MM.1S (cell line): ENCODE results near the gene OSTM1.

Experiments
- DNase-seq: peaks from one replicate; pipeline ENCODE4 v3.0.0-alpha.2; 2015
- H2AFZ ChIP-seq: fragments of 300-600 bp; sonication (generic); 2 replicates; pipeline ENCODE4 v1.6.0; 2016; ENCODE audit warnings: antibody characterized with exemption, low read length
- H3F3A ChIP-seq: fragments of 300-600 bp; sonication (generic); 2 replicates; pipeline ENCODE4 v1.6.1; 2016; ENCODE audit warnings: mild to moderate bottlenecking, antibody characterized with exemption, low read length, moderate library complexity, mixed read lengths; ENCODE audit not compliant: insufficient read depth
- H3K27ac ChIP-seq: fragments of 300-600 bp; sonication (generic); 2 replicates; pipeline ENCODE4 v1.5.1; 2016; ENCODE audit warnings: mild to moderate bottlenecking, low read length
- H3K27me3 ChIP-seq: fragments of 300-600 bp; sonication (generic); replicated peaks from 2 replicates; pipeline ENCODE4 v1.6.0; 2016; ENCODE audit warnings: low read length; ENCODE audit not compliant: insufficient read depth
- H3K36me3 ChIP-seq: fragments of 300-600 bp; sonication (generic); replicated peaks from 2 replicates; pipeline ENCODE4 v1.6.1; 2016; ENCODE audit warnings: mild to moderate bottlenecking, low read length, mixed read lengths; ENCODE audit not compliant: insufficient read depth
- H3K4me1 ChIP-seq: fragments of 300-600 bp; sonication (generic); 2 replicates; pipeline ENCODE4 v1.6.1; 2016; ENCODE audit warnings: low read length, mixed read lengths
- H3K4me2 ChIP-seq: fragments of 300-600 bp; sonication (generic); 2 replicates; pipeline ENCODE4 v1.6.0; 2016; ENCODE audit warnings: low read depth, low read length
- H3K4me3 ChIP-seq: fragments of 300-600 bp; sonication (generic); 2 replicates; pipeline ENCODE4 v1.5.1; 2016; ENCODE audit warnings: low read length, mixed read lengths
- H3K79me2 ChIP-seq: fragments of 300-600 bp; sonication (generic); 2 replicates; pipeline ENCODE4 v1.6.1; 2016; ENCODE audit warnings: mixed run types, low read length, mixed read lengths
- H3K9ac ChIP-seq: fragments of 300-600 bp; sonication (generic); 2 replicates; pipeline ENCODE4 v1.6.1; 2016; ENCODE audit warnings: low read length, mixed read lengths
- H3K9me2 ChIP-seq: fragments of 300-600 bp; sonication (generic); replicated peaks from 2 replicates; pipeline ENCODE4 v1.6.1; 2016; ENCODE audit warnings: mild to moderate bottlenecking, low read length, mixed read lengths; ENCODE audit not compliant: insufficient read depth
- H3K9me3 ChIP-seq: fragments of 300-600 bp; sonication (generic); replicated peaks from 2 replicates; pipeline ENCODE4 v1.6.1; 2016; ENCODE audit warnings: mild to moderate bottlenecking, low read length, mixed read lengths; ENCODE audit not compliant: insufficient read depth
- H4K20me1 ChIP-seq: fragments of 300-600 bp; sonication (generic); 2 replicates; pipeline ENCODE4 v1.6.1; 2016; ENCODE audit warnings: mild to moderate bottlenecking, low read length, moderate library complexity, mixed read lengths; ENCODE audit not compliant: insufficient read depth
- EZH2 ChIP-seq: fragments of 300-600 bp; sonication (generic); optimal IDR thresholded peaks from 2 replicates; pipeline ENCODE3; 2017; ENCODE audit warnings: low read depth, mild to moderate bottlenecking, antibody characterized with exemption, low read length, mixed read lengths
- EZH2phosphoT487 ChIP-seq: fragments of 300-600 bp; sonication (generic); IDR thresholded peaks from 2 replicates; pipeline ENCODE4 v1.6.1; 2018; ENCODE audit warnings: antibody characterized with exemption, low read length
- TF ChIP-seq, protein P1 (sequence below): fragments of 300-600 bp; sonication (generic); IDR thresholded peaks from 2 replicates; pipeline ENCODE4 v1.5.1; 2016; ENCODE audit warnings: antibody characterized with exemption, low read length, mixed read lengths

The OSTM1 gene

DNA sequence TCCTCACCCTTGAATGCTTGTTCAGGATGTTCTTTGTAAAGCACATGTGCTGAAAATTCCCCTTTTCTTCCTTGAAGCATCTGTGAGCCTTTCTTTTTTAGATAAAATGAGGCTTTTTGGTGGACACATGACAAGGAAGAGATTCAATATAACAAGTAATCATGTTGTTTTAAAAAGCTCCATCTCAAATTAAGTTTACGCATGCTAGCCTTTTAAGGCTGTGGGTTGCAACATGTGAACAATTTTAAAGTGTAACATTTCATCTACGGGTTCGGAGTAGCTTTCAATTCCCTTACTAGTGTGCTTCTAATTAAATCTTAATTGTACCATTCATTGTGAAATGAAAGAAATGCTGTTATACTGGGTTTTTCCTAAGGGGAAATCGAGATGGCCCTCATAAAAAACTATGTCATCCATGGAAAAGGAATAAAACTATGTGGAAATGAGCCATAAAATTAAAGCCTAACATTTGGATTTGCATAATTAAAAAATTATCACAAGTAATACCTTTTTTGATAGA lies 19.3 kb upstream of the OSTM1 start:
- Histone ChIP-seq H2AFZ (no peak overlapping the region), H3K9me3 (no peaks in the 10 kb centered on the region), H4K20me1 (no peaks in the 10 kb centered on the region), H3K27me3 (no peaks in the 10 kb centered on the region), H3K36me3 (no peaks in the 10 kb centered on the region), H3K9me2 (no peaks in the 10 kb centered on the region), H3K4me2 (no peak overlapping the region), H3K4me3 (no peak overlapping the region), H3K79me2 (no peaks in the 10 kb centered on the region), H3K4me1 (no peaks in the 10 kb centered on the region), H3F3A (no peaks in the 10 kb centered on the region), H3K27ac (no peak overlapping the region), H3K9ac (no peak overlapping the region)
- TF ChIP-seq, protein P1, sequence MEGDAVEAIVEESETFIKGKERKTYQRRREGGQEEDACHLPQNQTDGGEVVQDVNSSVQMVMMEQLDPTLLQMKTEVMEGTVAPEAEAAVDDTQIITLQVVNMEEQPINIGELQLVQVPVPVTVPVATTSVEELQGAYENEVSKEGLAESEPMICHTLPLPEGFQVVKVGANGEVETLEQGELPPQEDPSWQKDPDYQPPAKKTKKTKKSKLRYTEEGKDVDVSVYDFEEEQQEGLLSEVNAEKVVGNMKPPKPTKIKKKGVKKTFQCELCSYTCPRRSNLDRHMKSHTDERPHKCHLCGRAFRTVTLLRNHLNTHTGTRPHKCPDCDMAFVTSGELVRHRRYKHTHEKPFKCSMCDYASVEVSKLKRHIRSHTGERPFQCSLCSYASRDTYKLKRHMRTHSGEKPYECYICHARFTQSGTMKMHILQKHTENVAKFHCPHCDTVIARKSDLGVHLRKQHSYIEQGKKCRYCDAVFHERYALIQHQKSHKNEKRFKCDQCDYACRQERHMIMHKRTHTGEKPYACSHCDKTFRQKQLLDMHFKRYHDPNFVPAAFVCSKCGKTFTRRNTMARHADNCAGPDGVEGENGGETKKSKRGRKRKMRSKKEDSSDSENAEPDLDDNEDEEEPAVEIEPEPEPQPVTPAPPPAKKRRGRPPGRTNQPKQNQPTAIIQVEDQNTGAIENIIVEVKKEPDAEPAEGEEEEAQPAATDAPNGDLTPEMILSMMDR, result no peak
- no peak for TF ChIP-seq EZH2
- no peak for TF ChIP-seq EZH2phosphoT487
- no peak for DNase-seq

DNA sequence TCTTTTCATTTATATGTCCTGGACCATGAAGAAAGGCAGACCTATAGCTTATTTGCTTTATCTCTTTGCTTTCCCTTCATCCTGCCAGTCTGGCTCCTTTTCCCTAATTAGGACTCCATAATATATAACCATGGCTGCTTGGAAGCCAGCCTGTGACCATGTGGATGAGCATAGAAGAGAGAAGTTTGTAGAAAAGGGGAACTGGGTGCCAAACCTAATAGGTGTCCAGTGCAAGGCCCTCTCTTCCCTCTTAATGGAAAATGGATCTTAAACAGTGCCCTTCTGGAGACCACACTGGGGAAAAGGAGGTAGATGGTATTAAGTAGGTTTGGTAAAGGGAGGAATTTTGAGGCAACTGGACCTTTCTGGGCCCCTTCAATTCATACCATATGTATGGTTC lies 16.7 kb upstream of the OSTM1 start:
- no peak overlapping the region for H2AFZ ChIP-seq
- TF ChIP-seq EZH2 (no peak), EZH2phosphoT487 (no peak)
- TF ChIP-seq, protein P1, result no peak

DNA sequence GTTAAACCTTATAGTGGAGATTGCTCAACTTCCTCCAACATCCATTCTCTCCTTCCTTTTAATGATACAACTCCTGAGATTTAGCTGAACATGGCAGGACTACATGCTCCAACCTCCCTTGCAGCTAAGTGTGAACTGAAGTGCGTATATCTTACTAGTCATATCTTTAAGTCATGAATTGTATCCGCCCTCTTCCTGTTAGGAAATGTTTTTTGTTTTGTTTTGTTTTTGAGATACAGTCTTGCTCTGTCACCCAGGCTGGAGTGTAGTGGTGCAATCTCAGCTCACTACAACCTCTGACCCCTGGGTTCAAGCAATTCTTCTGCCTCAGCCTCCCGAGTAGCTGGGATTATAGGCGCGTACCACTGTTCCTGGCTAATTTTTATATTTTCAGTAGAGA lies 8.8 kb upstream of the OSTM1 start:
- Histone ChIP-seq H3K4me1 (no peaks in the 10 kb centered on the region), H3K4me2 (no peak overlapping the region)
- no peak for DNase-seq

More for the DNA sequence above, 16.7 kb upstream of the OSTM1 start:
- Histone ChIP-seq H3K9me2 (no peaks in the 10 kb centered on the region), H3K9ac (no peak overlapping the region), H3K79me2 (no peaks in the 10 kb centered on the region), H3K9me3 (no peaks in the 10 kb centered on the region), H3K4me3 (no peak overlapping the region), H3F3A (no peaks in the 10 kb centered on the region), H3K27me3 (no peaks in the 10 kb centered on the region), H4K20me1 (no peaks in the 10 kb centered on the region), H3K4me1 (no peaks in the 10 kb centered on the region), H3K4me2 (no peak overlapping the region), H3K27ac (no peak overlapping the region), H3K36me3 (no peaks in the 10 kb centered on the region)
- no peak for DNase-seq

More for the DNA sequence above, 8.8 kb upstream of the OSTM1 start:
- Histone ChIP-seq H2AFZ (no peak overlapping the region), H3K4me3 (no peak overlapping the region), H3F3A (no peaks in the 10 kb centered on the region), H3K36me3 (no peaks in the 10 kb centered on the region), H3K9ac (no peak overlapping the region), H3K27ac (no peak overlapping the region), H3K9me2 (no peaks in the 10 kb centered on the region), H4K20me1 (no peaks in the 10 kb centered on the region), H3K27me3 (no peaks in the 10 kb centered on the region), H3K79me2 (no peaks in the 10 kb centered on the region), H3K9me3 (no peaks in the 10 kb centered on the region)
- TF ChIP-seq EZH2, result no peak
- TF ChIP-seq, protein P1, result no peak
- no peak for TF ChIP-seq EZH2phosphoT487
